Hepatocyte (in vitro differentiated cells): ENCODE data around the gene KCNN2. TPM values are rescaled to one million over a fixed set of nuclear protein-coding genes. Genes with fewer than 3 reads are reported as not detected.

Experiments used
- DNase-seq: peaks from one replicate; pipeline ENCODE4 v3.0.0-alpha.2; 2016; ENCODE audit warnings: low spot score
- H2AFZ ChIP-seq: fragments of 200-600 bp; sonication (generic); 2 replicates; pipeline ENCODE4 v1.6.0; 2016; ENCODE audit warnings: antibody characterized with exemption, mild to moderate bottlenecking
- H3K27ac ChIP-seq: fragments of 200-600 bp; sonication (generic); 2 replicates; pipeline ENCODE4 v1.5.1; 2016; ENCODE audit warnings: mild to moderate bottlenecking
- H3K27me3 ChIP-seq: fragments of 200-600 bp; sonication (generic); 2 replicates; pipeline ENCODE4 v1.6.1; 2016
- H3K36me3 ChIP-seq: fragments of 200-600 bp; sonication (generic); replicated peaks from 2 replicates; pipeline ENCODE4 v1.5.1; 2016; ENCODE audit warnings: low read depth; ENCODE audit not compliant: insufficient read depth
- H3K4me1 ChIP-seq: fragments of 200-600 bp; sonication (generic); 2 replicates; pipeline ENCODE4 v1.5.1; 2016; ENCODE audit warnings: mild to moderate bottlenecking, moderate library complexity; ENCODE audit not compliant: insufficient read depth
- H3K4me2 ChIP-seq: fragments of 200-600 bp; sonication (generic); 2 replicates; pipeline ENCODE4 v1.6.0; 2016
- H3K4me3 ChIP-seq: fragments of 200-600 bp; sonication (generic); 2 replicates; pipeline ENCODE4 v1.5.1; 2016; ENCODE audit warnings: mild to moderate bottlenecking
- H3K79me2 ChIP-seq: fragments of 200-600 bp; sonication (generic); 2 replicates; pipeline ENCODE4 v1.6.0; 2017; ENCODE audit warnings: mild to moderate bottlenecking
- H3K9me2 ChIP-seq: fragments of 200-600 bp; sonication (generic); replicated peaks from 2 replicates; pipeline ENCODE4 v1.6.0; 2017; ENCODE audit warnings: mild to moderate bottlenecking; ENCODE audit not compliant: insufficient read depth
- H3K9me3 ChIP-seq: fragments of 200-600 bp; sonication (generic); 2 replicates; pipeline ENCODE4 v1.5.1; 2016; ENCODE audit warnings: low read depth, mild to moderate bottlenecking
- H4K20me1 ChIP-seq: fragments of 200-600 bp; sonication (generic); 2 replicates; pipeline ENCODE4 v1.6.0; 2016; ENCODE audit warnings: mild to moderate bottlenecking; ENCODE audit not compliant: insufficient read depth, poor library complexity, severe bottlenecking
- CTCF ChIP-seq: fragments of 200-600 bp; sonication (generic); IDR thresholded peaks from 2 replicates; pipeline ENCODE4 v1.5.1; 2016; ENCODE audit warnings: antibody characterized with exemption, mild to moderate bottlenecking; ENCODE audit not compliant: poor library complexity
- EZH2 ChIP-seq: fragments of 200-600 bp; sonication (generic); IDR thresholded peaks from 2 replicates; pipeline ENCODE4 v1.6.1; 2016; ENCODE audit warnings: antibody characterized with exemption, mild to moderate bottlenecking, borderline replicate concordance
- EZH2phosphoT487 ChIP-seq: fragments of 200-600 bp; sonication (generic); IDR thresholded peaks from one replicate; pipeline ENCODE4 v1.6.1; 2018; ENCODE audit warnings: antibody characterized with exemption, mild to moderate bottlenecking, low read depth, moderate library complexity; ENCODE audit not compliant: unreplicated experiment, severe bottlenecking
- WGBS: methylation state at CpG from one replicate; pipeline ENCODE4 v1.1.6; 2016; ENCODE audit warnings: low lambda C conversion rate; ENCODE audit errors: missing lambda C conversion rate; 5-methylcytosine and 5-hydroxymethylcytosine counted together
- polyA plus RNA-seq: library from polyadenylated mRNA; unstranded; fragments of >200 nt; fragmentation: Nextera tagmentation; extraction: Ambion mirVana; gene quantifications from 2 replicates; pipeline ENCODE4 v1.2.1, GENCODE V29; 2016
- total RNA-seq: library from RNA; depleted of rRNA; stranded (reverse); fragments of >200 nt; gene quantifications from 2 replicates; pipeline ENCODE4 v1.2.3, GENCODE V29; 2014

The KCNN2 gene
- total and polyA plus RNA-seq, 2 experiments from 2014 or later: 3.9 to 6.4 TPM

GRCh38 chr5:114415760-114416159 is 53.9 kb downstream of the KCNN2 start:
- no peak overlapping the region for H3K4me3 ChIP-seq
- no peaks in the 10 kb centered on the region for H3K36me3 ChIP-seq
- H3K79me2 ChIP-seq: no peaks in the 10 kb centered on the region
- no peaks in the 10 kb centered on the region for H3K9me3 ChIP-seq
- no peak overlapping the region for H3K4me2 ChIP-seq
- no peak for TF ChIP-seq EZH2phosphoT487
- TF ChIP-seq EZH2: no peak
- TF ChIP-seq CTCF: no peak
- H2AFZ ChIP-seq: no peak overlapping the region
- no peak overlapping the region for H3K27ac ChIP-seq
- no peak for DNase-seq
- 88% methylated on average over 1 of the region's 1 CpG for WGBS
- no peaks in the 10 kb centered on the region for H3K27me3 ChIP-seq
- no peaks in the 10 kb centered on the region for H4K20me1 ChIP-seq
- H3K4me1 ChIP-seq: peaks cover 6% of the 10 kb centered on the region
- H3K9me2 ChIP-seq: no peaks in the 10 kb centered on the region

GRCh38 chr5:114416254-114416653 is 54.4 kb downstream of the KCNN2 start:
- Histone ChIP-seq H3K4me2 (no peak overlapping the region), H3K27me3 (no peaks in the 10 kb centered on the region), H3K36me3 (no peaks in the 10 kb centered on the region), H3K27ac (no peak overlapping the region), H2AFZ (no peak overlapping the region), H3K9me3 (no peaks in the 10 kb centered on the region), H3K4me3 (no peak overlapping the region), H3K79me2 (no peaks in the 10 kb centered on the region), H3K9me2 (no peaks in the 10 kb centered on the region), H4K20me1 (no peaks in the 10 kb centered on the region), H3K4me1 (peaks cover 6% of the 10 kb centered on the region)
- no peak for TF ChIP-seq CTCF
- no peak for TF ChIP-seq EZH2
- no peak for TF ChIP-seq EZH2phosphoT487
- DNase-seq: no peak
- WGBS: 77% methylated on average over 4 of the region's 4 CpGs

GRCh38 chr5:114417519-114417918 is 55.6 kb downstream of the KCNN2 start:
- no peak for TF ChIP-seq EZH2
- no peak for TF ChIP-seq CTCF
- TF ChIP-seq EZH2phosphoT487: no peak
- H3K9me3 ChIP-seq: no peaks in the 10 kb centered on the region
- DNase-seq: no peak
- H4K20me1 ChIP-seq: no peaks in the 10 kb centered on the region
- H3K4me1 ChIP-seq: peaks cover 6% of the 10 kb centered on the region
- 96% methylated on average over 2 of the region's 2 CpGs for whole genome bisulfite sequencing
- H3K36me3 ChIP-seq: no peaks in the 10 kb centered on the region
- H3K27ac ChIP-seq: no peak overlapping the region
- H3K9me2 ChIP-seq: no peaks in the 10 kb centered on the region
- no peak overlapping the region for H3K4me3 ChIP-seq
- no peak overlapping the region for H3K4me2 ChIP-seq
- no peaks in the 10 kb centered on the region for H3K79me2 ChIP-seq
- H2AFZ ChIP-seq: no peak overlapping the region
- H3K27me3 ChIP-seq: no peaks in the 10 kb centered on the region
